Ectodermal cell (in vitro differentiated cells): ENCODE measurements around the gene PABPN1.

Experiments
- H3K27ac ChIP-seq: 2 replicates; pipeline ENCODE4 v1.7.0; 2013; ENCODE audit warnings: mild to moderate bottlenecking, low read depth, low read length; ENCODE audit not compliant: insufficient read depth, poor library complexity, severe bottlenecking
- H3K27me3 ChIP-seq: 2 replicates; pipeline ENCODE4 v1.7.0; 2013; ENCODE audit warnings: mild to moderate bottlenecking, low read length; ENCODE audit not compliant: insufficient read depth, control insufficient read depth, poor library complexity, severe bottlenecking
- H3K36me3 ChIP-seq: one replicate; pipeline ENCODE4 v1.7.0; 2013; ENCODE audit warnings: low read length; ENCODE audit not compliant: control insufficient read depth, insufficient read depth
- H3K4me1 ChIP-seq: one replicate; pipeline ENCODE4 v1.7.0; 2013; ENCODE audit warnings: low read length; ENCODE audit not compliant: control insufficient read depth, insufficient read depth
- H3K4me3 ChIP-seq: 2 replicates; pipeline ENCODE4 v1.7.0; 2013; ENCODE audit warnings: low read depth, low read length, control low read depth; ENCODE audit not compliant: insufficient read depth
- H3K9me3 ChIP-seq: 2 replicates; pipeline ENCODE4 v1.7.0; 2013; ENCODE audit warnings: mild to moderate bottlenecking, low read length, moderate library complexity; ENCODE audit not compliant: control insufficient read depth
- WGBS, 2 experiments: methylation state at CpG; one replicate each; pipeline ENCODE4 v1.1.7; 2013; ENCODE audit warnings: missing lambda C conversion rate in 2 of 2; 5-methylcytosine and 5-hydroxymethylcytosine counted together

PABPN1 gene

DNA sequence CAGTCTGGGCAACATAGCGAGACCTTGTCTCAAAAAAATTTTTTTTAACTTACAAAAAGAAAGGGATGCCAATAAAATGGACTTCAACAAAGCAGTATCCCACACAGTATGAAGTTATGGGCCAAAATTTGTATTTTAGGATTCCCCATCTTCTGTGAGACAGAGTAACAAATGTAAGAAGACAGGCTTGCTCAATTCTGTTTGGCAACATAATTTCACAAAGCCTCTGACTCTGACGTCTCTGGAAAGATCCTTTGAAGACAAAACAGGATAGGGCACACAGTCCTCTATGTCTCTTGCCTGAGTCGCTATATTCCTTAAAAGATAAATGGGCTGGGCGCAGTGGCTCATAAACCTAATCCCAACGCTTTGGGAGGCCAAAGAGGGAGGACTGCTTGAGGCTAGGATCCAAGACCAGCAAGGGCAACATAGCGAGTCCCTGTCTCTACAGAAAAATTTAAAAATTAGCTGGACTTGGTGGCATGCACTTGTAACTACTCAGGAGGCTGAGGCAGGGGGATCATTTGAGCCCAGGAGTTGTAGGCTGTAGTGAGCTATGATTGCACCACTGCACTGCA lies 34.3 kb upstream of the PABPN1 start:
- H3K9me3 ChIP-seq = no peaks in the 10 kb centered on the region
- WGBS, 2 experiments = 68 to 71% methylated on average over 6 of the region's 6 CpGs

DNA sequence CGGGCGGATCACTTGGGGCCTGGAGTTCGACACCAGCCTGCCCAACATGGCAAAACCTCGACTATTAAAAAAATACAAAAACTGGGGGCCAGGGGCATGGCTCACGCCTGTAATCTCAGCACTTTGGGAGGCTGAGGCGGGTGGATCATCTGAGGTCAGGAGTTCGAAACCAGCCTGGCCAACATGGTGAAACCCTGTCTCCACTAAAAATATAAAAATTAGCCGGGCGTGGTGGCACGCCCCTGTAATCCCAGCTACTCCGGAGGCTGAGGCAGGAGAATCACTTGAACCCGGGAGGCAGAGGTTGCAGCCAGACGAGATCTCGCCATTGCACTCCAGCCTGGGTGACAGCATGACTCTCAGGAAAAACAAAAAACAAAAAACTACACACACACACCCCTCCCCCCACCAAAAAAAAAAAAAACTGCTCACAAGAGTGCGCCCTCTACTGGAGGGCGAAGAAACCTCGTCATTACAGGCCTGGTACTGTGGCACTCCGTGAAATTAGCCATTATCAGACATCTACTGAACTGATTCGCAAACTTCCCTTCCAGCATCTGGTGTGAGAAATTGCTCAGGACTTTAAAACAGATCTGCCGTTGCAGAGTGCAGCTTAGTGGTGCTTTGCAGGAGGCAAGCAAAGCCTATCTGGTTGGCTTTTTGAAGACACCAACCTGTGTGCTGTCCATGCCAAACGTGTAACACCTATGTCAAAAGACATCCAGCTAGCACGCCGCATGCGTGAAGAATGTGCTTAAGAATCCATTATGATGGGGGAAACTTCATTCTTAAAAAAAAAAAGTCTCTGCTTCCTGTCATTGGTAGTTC lies 26.3 kb upstream of the PABPN1 start:
- Histone ChIP-seq H3K4me1 (no peaks in the 10 kb centered on the region), H3K9me3 (no peaks in the 10 kb centered on the region), H3K27me3 (peaks cover 39% of the 10 kb centered on the region), H3K4me3 (no peak overlapping the region), H3K36me3 (no peaks in the 10 kb centered on the region), H3K27ac (no peak overlapping the region)
- 42 to 45% methylated on average over 24 of the region's 24 CpGs for WGBS, 2 experiments

More for the DNA sequence above, 34.3 kb upstream of the PABPN1 start:
- Histone ChIP-seq H3K27me3 (peaks cover 37% of the 10 kb centered on the region), H3K4me1 (no peaks in the 10 kb centered on the region), H3K27ac (peak overlapping the region; percentile 97), H3K4me3 (peak overlapping the region; percentile 82), H3K36me3 (no peaks in the 10 kb centered on the region)

DNA sequence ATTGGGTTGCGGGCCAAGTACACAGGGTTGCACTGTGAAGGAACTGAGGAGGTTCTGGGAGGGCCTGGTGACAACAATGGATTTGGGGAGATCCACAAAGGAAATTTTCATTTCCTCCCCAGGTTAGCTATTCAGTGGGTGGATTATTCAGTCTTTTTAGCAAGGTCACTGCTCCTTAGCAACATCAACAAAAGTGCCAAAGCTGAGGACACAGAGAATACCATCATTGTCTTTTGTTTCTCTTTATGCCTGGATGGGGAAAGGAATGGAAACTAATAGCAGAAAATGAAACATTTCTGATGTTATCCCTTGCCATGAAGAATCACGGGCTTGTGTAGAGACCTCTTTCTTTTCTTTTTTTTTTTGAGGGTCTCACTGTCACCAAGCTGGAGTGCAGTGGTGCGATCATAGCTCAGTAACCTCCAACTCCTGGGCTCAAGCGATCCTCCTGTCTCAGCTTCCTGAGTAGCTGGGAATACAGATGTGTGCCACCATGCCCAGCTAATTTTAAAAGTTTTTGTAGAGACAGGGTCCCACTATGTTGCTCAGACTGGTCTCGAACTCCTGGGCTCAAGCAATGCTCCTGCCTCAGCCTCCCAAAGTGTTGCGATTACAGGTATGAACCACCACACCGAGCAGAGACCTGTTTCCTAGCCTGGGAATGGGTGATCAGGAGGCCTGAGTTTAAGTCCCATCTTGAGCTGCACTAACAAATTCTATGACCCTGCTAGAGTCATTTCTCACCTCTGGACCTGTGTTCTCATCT lies 25.1 kb upstream of the PABPN1 start:
- no peaks in the 10 kb centered on the region for H3K9me3 ChIP-seq
- WGBS, 2 experiments = 90 to 92% methylated on average over 7 of the region's 7 CpGs
- H3K27me3 ChIP-seq = peaks cover 28% of the 10 kb centered on the region
- no peak overlapping the region for H3K27ac ChIP-seq
- H3K36me3 ChIP-seq = no peaks in the 10 kb centered on the region
- H3K4me1 ChIP-seq = peaks cover 8% of the 10 kb centered on the region
- H3K4me3 ChIP-seq = no peak overlapping the region

DNA sequence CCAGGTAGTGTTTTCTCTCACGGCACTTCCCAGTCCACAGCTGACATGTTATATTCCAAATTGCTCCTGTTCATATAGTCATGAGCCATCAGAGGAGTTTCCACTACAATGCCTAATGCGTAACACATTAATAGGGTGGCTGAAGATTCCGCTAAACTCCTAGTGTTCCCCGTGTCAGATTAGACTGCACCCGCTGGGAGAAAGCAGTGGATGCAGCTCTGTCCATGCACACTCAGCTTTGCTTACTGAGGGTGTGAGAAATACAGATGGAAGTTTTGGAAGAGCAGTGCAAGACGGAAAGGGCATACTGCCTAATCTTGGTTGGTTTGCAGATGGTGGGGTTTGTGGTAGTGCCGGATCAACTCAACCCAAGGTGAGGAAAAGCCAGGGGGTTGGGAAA lies 24.2 kb upstream of the PABPN1 start:
- H3K27ac ChIP-seq = no peak overlapping the region
- peaks cover 8% of the 10 kb centered on the region for H3K4me1 ChIP-seq
- 90 to 92% methylated on average over 7 of the region's 7 CpGs for WGBS, 2 experiments
- H3K4me3 ChIP-seq = no peak overlapping the region
- H3K9me3 ChIP-seq = no peaks in the 10 kb centered on the region
- no peaks in the 10 kb centered on the region for H3K36me3 ChIP-seq
- H3K27me3 ChIP-seq = peaks cover 19% of the 10 kb centered on the region

DNA sequence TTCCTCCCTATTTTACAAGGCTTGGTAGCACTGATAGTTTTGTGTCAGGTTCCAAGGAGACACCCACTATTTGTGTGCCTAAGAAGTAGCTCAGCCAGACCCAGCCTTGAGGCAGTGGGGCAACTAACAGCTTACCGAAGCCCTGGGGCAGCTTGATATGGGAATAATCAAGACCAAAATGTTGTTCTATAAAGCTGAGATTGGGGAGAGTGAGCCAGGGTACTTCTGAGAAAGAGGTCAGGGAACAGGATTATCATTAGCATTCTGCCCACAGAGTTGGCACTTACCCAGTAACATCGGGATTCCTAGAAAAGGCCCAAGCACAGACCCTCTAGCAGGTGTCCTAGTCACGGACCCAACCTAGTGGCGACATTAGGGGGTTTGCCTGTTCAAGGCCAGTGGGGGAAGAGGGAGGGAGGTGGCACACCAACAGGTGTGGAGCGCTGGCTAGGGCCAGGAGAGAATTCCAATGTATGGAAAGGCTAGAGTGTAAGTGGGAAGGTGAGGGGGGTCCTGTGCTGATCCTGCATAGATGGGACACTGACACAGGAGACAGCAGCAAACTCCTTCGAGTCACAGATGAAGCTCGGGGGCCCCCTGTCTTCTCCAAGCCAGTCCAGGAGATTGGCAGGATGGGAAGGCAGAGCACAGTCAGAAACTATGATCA lies 23.5 kb upstream of the PABPN1 start:
- H3K27me3 ChIP-seq = peaks cover 14% of the 10 kb centered on the region

DNA sequence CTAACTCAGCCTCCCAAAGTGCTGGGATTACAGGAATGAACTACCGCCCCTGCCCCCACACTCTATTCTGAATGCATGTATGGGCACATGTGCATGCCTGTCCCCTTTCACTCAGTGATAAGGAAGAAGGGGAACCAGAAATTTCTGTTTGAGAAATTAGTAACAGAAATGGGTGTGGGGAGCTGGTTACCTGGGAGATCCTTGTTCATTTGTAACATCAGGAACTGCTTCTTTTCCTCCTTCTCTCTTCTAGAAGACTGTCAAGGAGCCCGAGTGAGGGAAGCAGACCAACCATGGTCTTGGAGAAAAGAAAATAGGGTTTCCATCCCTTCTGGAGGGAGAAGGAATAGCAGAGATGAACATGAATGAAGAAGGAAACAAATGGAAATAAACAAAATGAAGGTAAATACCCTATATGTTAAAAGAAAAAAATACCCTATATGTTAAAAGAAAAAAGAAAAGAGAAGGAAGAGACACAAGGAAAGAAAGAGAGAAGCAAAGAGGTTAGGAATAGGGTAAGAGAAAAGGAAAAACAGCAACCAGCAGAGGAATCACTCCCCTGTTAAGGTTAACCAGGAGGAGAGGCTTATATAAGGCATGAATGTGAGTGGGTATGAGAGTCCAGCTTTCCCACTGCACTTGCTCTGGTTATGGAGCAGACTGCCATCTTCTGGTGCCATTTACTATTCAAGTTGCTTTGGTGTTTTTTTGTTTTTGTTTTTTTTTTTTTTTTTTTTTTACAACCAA lies 21.9 kb upstream of the PABPN1 start:
- Histone ChIP-seq H3K9me3 (no peaks in the 10 kb centered on the region), H3K27ac (no peak overlapping the region), H3K4me1 (peaks cover 8% of the 10 kb centered on the region), H3K36me3 (no peaks in the 10 kb centered on the region), H3K4me3 (no peak overlapping the region), H3K27me3 (peaks cover 15% of the 10 kb centered on the region)
- WGBS, 2 experiments = 92 to 97% methylated on average over 2 of the region's 2 CpGs

More for the DNA sequence above, 23.5 kb upstream of the PABPN1 start:
- whole genome bisulfite sequencing, 2 experiments = 93 to 95% methylated on average over 7 of the region's 7 CpGs
- H3K36me3 ChIP-seq = no peaks in the 10 kb centered on the region
- H3K27ac ChIP-seq = no peak overlapping the region
- no peaks in the 10 kb centered on the region for H3K9me3 ChIP-seq
- H3K4me1 ChIP-seq = peaks cover 8% of the 10 kb centered on the region
- H3K4me3 ChIP-seq = no peak overlapping the region

DNA sequence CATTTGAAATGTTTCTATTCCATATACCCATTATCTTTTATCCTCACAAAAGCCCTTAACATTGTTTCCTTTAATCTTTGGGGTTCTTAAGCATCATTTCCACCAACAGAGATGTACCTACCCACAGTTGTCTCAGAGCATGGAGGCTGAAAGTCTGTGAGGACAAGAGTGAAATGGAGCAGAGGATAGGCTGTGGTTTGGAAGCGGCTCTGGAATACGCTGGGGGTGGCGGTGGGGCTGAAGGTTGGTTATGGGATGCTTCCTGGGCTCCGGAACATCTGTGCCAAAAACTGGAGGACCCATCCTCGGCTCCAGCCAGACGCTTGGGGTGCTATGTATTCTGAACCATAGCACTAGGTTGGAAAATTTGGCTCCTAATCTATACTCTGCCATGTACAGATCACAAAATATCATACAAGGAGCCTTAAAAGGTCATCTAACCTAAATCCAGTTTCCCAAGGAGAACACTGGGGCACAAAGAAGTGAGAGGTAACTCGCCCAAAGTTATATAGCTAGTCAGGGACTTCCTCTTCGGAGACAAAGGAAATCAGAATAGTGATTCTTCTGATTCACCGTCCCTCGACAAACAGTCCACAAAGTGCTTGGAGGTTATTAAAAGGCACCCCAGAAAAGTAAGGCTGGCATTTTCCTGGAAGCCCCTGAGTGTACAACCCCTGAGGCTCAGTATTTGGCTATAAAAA lies 21.1 kb upstream of the PABPN1 start:
- H3K9me3 ChIP-seq = no peaks in the 10 kb centered on the region
- peaks cover 8% of the 10 kb centered on the region for H3K4me1 ChIP-seq
- 89% methylated on average over 10 of the region's 10 CpGs for WGBS, 2 experiments
- H3K36me3 ChIP-seq = no peaks in the 10 kb centered on the region
- H3K27me3 ChIP-seq = peaks cover 15% of the 10 kb centered on the region
- H3K27ac ChIP-seq = no peak overlapping the region
- H3K4me3 ChIP-seq = peak overlapping the region; percentile 71

DNA sequence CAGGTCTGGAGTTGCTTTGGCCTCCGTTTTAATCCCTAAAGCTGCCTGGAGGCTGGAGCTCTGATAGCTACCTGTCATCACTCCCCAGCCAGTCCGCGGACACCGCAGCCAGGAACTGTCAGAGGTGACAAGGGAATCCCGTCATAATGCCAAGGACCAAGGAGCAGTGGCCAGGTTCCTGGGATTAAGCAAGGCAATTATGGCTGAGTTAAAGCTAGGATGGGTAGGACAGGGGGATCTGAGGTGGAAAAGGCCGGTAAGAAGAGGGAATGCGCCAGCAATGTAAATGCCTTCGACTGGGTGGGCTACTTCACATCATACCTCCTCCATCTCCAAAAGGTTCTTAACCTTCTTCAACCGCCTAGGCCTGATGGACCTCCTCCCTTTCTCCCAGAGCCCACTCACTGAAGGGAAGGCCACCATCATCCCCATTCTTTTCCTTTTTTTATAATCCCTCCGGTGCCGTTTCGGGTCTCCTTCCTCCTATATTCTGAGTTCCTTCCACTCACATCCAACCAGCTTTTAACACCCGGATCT lies 20.5 kb upstream of the PABPN1 start:
- no peaks in the 10 kb centered on the region for H3K36me3 ChIP-seq
- 12% methylated on average over 12 to 13 of the region's 13 CpGs for WGBS, 2 experiments
- H3K4me3 ChIP-seq = peak overlapping the region; percentile 71
- H3K27ac ChIP-seq = peak overlapping the region; percentile 26
- peaks cover 15% of the 10 kb centered on the region for H3K27me3 ChIP-seq
- H3K9me3 ChIP-seq = no peaks in the 10 kb centered on the region
- H3K4me1 ChIP-seq = peaks cover 10% of the 10 kb centered on the region
